ENCODE data around the gene QKI.

DNA sequence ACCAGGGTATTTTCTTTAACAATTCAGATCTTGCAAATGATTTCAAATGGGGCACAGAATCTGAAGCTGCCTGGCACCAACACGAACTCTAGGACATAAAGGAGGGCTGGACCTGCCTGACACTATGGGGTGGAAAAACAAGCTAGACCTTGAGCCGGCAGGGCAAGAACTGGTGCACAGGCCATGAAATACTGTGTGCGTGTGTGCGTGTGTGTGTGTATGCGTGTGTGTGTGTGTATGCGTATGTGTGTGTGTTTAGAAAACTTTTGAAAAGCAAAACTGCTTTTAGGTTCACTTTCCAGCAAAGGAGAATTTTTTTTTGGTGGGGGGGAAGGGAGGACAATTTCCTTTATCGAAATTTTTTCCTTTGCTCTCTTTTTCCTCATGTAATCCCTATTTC, 11.9 kb upstream of the QKI start:
- TF ChIP-seq, protein P1, sequence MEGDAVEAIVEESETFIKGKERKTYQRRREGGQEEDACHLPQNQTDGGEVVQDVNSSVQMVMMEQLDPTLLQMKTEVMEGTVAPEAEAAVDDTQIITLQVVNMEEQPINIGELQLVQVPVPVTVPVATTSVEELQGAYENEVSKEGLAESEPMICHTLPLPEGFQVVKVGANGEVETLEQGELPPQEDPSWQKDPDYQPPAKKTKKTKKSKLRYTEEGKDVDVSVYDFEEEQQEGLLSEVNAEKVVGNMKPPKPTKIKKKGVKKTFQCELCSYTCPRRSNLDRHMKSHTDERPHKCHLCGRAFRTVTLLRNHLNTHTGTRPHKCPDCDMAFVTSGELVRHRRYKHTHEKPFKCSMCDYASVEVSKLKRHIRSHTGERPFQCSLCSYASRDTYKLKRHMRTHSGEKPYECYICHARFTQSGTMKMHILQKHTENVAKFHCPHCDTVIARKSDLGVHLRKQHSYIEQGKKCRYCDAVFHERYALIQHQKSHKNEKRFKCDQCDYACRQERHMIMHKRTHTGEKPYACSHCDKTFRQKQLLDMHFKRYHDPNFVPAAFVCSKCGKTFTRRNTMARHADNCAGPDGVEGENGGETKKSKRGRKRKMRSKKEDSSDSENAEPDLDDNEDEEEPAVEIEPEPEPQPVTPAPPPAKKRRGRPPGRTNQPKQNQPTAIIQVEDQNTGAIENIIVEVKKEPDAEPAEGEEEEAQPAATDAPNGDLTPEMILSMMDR (IDR thresholded peaks at IDR 0.05), result no peak
- TF ChIP-seq POLR2A (IDR thresholded peaks at IDR 0.05), result no peak
- no peak for TF ChIP-seq POLR2AphosphoS5 (IDR thresholded peaks at IDR 0.05)
- no peak for TF ChIP-seq EP300 (IDR thresholded peaks at IDR 0.05)
